HL-60 (cell line): Measurements from ENCODE around the gene ARID1B.

Experiments
- DNase-seq, 2 experiments: peaks; one replicate each; pipeline ENCODE4 v3.0.0-alpha.2; 2010 to 2020; ENCODE audit warnings: low read depth in 1 of 2, low spot score in 1 of 2
- H3K27ac ChIP-seq: fragments of 250-450 bp; sonication (Bioruptor Pico); replicated peaks from 2 replicates; pipeline ENCODE4 v1.5.1; 2020; ENCODE audit warnings: mild to moderate bottlenecking, moderate library complexity
- H3K27me3 ChIP-seq: fragments of 250-450 bp; sonication (Bioruptor Pico); 2 replicates; pipeline ENCODE4 v1.5.1; 2021; ENCODE audit warnings: mild to moderate bottlenecking, moderate library complexity; ENCODE audit not compliant: insufficient read depth, poor library complexity, severe bottlenecking
- H3K4me3 ChIP-seq: replicated peaks from 2 replicates; pipeline ENCODE4 v1.5.1; 2011; ENCODE audit warnings: mild to moderate bottlenecking, control low read depth, low read length; ENCODE audit not compliant: insufficient read depth
- CTCF ChIP-seq: IDR thresholded peaks from one replicate; pipeline ENCODE4 v1.5.1; 2011; ENCODE audit warnings: low read length, control low read depth, inconsistent platforms; ENCODE audit not compliant: insufficient read depth
- GABPA ChIP-seq: IDR thresholded peaks from 2 replicates; pipeline ENCODE4 v1.6.1; 2012; ENCODE audit warnings: low read depth
- POLR2AphosphoS5 ChIP-seq: IDR thresholded peaks from 2 replicates; pipeline ENCODE4 v1.6.1; 2012; ENCODE audit warnings: low read depth
- REST ChIP-seq: IDR thresholded peaks from 2 replicates; pipeline ENCODE4 v1.6.1; 2012; ENCODE audit warnings: low read depth; ENCODE audit not compliant: insufficient replicate concordance
- SPI1 ChIP-seq: IDR thresholded peaks from 2 replicates; pipeline ENCODE4 v1.6.1; 2012; ENCODE audit warnings: low read depth, mild to moderate bottlenecking, borderline replicate concordance

ARID1B gene

GRCh38 chr6:157242791-157243190 is 465.6 kb downstream of the ARID1B start:
- DNase-seq, result no peak
- Histone ChIP-seq H3K27me3 (no peaks in the 10 kb centered on the region), H3K27ac (no peak overlapping the region), H3K4me3 (no peak overlapping the region)
- no peak for TF ChIP-seq REST
- TF ChIP-seq GABPA, result no peak
- no peak for TF ChIP-seq CTCF
- TF ChIP-seq POLR2AphosphoS5, result no peak
- no peak for TF ChIP-seq SPI1

- no peak for DNase-seq
- TF ChIP-seq GABPA, result no peak
- TF ChIP-seq POLR2AphosphoS5, result no peak
- no peak for TF ChIP-seq SPI1
- TF ChIP-seq CTCF, result no peak
- TF ChIP-seq REST, result no peak
- Histone ChIP-seq H3K4me3 (no peak overlapping the region), H3K27ac (no peak overlapping the region), H3K27me3 (no peaks in the 10 kb centered on the region)
These were observed 467.0 kb downstream of the ARID1B start for GRCh38 chr6:157244175-157244574.

GRCh38 chr6:157244780-157245179 is 467.6 kb downstream of the ARID1B start:
- Histone ChIP-seq H3K27me3 (no peaks in the 10 kb centered on the region), H3K4me3 (no peak overlapping the region), H3K27ac (no peak overlapping the region)
- TF ChIP-seq CTCF (no peak), SPI1 (no peak), REST (no peak), GABPA (no peak), POLR2AphosphoS5 (no peak)
- no peak for DNase-seq
